ENCODE measurements around the gene PNMA6E.
"Not testable (repeated sequence)": the region's sequence is repeated elsewhere in the genome, so short reads cannot be mapped to it uniquely, and the experiment has no call there.

The PNMA6E gene

GRCh38 chrX:153407736-153408135, 6.6 kb upstream of the PNMA6E start:
- DNase-seq, result no peak

- no peak for DNase-seq
Measured at GRCh38 chrX:153406903-153407302, 5.8 kb upstream of the PNMA6E start.

GRCh38 chrX:153406011-153406410, 4.9 kb upstream of the PNMA6E start:
- no peak for DNase-seq

DNA sequence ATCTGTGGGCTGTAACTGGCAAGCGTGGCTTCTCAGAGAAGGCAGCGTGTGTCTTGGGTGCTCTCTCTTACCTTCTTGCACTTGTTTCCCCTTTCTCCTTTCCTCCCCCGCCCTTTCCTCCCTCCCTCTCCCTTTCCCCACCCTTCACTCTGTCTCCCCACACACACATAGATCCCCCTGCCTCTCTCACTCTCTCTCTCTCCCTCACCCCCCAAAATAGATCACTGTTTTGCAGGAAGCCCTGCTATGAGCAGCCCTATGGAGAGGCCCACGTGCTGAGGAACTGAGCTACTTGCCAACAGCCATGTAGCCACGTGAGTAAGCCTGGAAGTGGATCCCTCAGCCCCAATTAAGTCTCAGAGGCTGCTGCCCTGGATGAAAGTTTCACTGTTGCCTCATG, 4.3 kb upstream of the PNMA6E start:
- DNase-seq, result no peak

DNA sequence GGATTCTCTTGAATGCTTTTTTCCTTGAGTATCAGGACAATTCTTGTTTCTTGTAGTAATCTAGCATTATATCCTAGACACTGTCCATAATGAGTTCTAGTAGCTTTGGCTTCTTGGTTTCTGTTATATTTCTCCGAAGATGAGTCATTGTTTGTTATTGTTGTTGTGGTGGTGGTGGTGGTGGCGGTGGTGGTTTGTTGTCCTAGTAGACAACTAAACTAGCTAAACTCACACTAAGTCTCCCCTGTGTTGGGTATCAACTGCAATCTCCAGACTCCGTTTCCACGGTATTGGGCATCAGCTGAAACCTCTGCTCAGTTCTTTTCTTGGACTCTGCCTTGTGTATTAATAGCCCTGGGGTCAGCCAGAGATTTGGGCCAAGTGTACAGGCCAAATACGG, 3.2 kb upstream of the PNMA6E start:
- DNase-seq, result not testable (repeated sequence)

- peak; percentile 25 to 28 for DNase-seq
Measured at GRCh38 chrX:153400146-153401132, 711 bp downstream of the PNMA6E start.

DNA sequence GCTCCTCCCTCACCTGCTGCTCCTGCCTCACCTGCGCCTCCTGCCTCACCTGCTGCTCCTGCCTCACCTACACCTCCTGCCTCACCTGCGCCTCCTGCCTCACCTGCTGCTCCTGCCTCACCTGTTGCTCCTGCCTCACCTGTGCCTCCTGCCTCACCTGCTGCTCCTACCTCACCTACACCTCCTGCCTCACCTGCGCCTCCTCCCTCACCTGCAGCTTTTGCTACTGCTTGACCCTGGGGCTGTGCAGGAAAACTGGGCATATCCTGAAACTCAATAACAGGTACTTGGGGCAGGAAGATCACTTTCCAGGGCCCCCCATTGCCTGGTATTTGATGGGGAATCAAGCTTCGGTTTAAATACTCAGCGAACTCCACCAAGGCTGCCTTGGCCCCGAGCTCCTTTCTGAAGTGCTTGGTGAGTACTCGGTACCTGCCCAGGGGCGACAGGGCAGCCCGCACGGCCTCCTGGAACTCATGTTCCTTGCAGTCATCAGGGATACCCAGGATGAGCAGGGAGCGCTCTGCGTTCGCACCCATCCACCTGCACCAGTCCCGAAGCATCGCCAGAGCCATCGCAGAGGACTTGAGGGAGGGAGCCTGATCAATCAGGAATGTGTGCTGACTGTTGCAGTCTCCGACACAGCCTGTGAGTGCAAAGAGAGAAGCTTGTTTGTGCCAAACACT, 2.7 kb downstream of the PNMA6E start:
- no peak for DNase-seq

GRCh38 chrX:153397256-153397960, 3.7 kb downstream of the PNMA6E start:
- no peak for DNase-seq

- no peak for DNase-seq
Measured at GRCh38 chrX:153396320-153397195, 4.6 kb downstream of the PNMA6E start.

GRCh38 chrX:153395613-153396319, 5.4 kb downstream of the PNMA6E start:
- no peak for DNase-seq

DNA sequence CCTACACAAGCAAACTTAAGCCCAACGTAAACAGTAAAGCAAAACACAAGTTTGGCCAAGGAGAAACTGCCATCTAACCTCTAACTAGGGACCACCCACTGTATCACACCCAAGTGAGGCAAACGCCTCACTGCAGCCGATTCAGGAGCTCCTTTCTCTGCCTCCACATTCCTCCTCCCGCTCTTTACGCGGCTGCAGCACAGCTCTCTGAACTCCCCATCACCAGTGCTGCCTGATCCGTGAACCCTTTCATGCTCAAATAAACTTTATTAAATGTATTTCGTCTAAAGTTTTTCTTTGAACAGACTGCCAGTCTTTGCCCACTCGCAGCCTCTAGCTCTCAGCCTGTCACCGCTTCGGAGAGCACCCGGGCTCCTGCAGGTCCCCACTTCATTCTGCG, 6.5 kb downstream of the PNMA6E start:
- DNase-seq, result no peak

DNA sequence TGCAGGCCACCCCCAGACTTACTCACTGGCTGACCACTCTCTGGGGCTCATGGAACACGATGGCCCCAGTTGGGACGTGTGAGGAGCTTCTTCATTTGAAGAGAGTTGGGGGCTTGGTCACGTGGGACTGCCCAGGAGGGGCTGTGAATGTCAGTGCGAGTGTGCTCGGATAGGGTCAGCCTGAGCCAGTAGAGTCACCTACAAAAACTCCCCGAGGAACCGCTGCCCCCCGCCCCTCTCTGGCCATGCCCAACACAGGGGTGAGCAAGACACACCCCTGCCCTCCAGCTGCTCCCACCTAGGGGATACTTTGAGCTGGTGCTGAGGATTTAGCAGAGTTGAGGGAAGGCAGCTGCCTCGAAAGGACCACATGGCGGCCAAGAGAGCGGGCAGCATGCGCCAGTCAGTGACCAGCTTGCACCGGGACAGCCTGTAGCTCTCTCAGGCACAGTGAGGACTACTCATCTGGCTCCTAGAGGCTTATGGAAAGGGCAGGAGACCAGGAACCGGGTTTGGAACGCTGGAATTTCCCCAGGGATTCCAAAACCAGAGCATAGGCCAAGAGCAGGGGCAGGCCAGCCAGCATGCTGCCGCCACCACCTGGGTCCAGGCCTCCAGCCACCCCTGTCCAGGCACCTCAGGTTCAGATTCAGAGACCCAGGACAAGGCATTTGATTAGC, 8.4 kb downstream of the PNMA6E start:
- DNase-seq, result no peak

GRCh38 chrX:153389460-153389768, 11.7 kb downstream of the PNMA6E start:
- not testable (repeated sequence) for DNase-seq

DNA sequence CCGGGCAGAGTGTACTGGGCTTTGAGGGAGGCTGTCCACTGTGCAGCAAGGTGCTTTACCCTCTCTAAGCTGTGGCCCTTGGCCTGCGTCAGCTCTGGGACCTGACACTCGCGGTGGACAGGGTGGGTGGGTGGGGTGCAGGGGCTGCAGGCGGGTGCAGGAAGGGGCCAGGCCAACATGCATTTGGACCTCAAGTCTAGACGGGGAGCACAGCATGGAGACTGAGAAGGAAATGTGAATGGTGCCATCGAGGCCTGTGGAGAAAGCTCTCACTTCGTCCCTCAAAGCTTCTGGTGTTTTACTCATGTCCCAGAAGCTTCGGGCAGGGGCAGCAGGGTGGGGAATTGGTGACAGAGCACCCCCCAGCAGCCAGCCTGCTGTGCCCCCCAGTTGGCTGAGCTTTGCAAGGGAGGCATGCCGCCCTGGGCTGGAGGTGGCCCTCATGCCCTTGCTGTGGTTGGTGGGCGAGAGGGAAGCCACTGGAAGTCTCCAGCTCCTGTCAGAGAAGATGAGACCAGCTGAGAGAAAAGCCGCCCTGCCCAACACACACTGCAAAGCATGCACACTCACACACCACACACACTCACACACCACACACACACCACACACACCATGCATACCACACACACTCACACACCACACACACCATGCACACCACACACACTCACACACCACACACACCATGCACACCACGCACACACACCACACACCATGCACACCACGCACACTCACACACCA, 12.3 kb downstream of the PNMA6E start:
- no peak for DNase-seq

- DNase-seq, result no peak
Measured at GRCh38 chrX:153387987-153388721, 13.0 kb downstream of the PNMA6E start.

DNA sequence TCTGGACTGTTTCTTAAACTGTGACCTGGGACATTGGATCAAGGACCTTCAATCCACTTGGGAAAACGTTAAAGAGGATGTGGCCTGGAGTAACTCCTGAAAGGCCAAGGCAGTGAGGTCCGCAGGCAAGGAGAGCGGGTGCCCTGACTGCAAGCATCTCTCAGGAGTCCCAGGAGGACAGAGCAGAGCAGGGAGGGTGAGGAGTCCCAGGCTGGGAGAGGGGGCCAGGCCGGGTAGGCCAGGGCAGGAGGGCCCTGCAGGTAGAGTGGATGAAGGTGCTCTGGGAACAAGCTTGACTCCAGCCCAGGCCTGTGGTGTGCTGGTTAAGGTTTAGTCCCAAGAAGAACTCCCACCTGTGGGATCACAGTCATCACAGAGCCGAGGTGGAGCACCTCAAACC, 13.8 kb downstream of the PNMA6E start:
- no peak for DNase-seq

GRCh38 chrX:153386097-153386496, 15.1 kb downstream of the PNMA6E start:
- DNase-seq, result no peak

- DNase-seq, result not testable (repeated sequence)
Measured at GRCh38 chrX:153384973-153385372, 16.2 kb downstream of the PNMA6E start.

- no peak for DNase-seq
Measured at GRCh38 chrX:153384390-153384789, 16.8 kb downstream of the PNMA6E start.
